ENCODE results near the gene PPP2R2B.

Gene PPP2R2B

GRCh38 chr5:146716636-146717035 is 161.9 kb downstream of the PPP2R2B start:
- TF ChIP-seq CTCF (conservative IDR thresholded peaks at IDR 0.05; ENCODE audit: low read depth, low read length) = no peak
- peak; percentile 28 for DNase-seq (ENCODE audit: low read depth)
- no peak overlapping the region for H3K4me3 ChIP-seq (ENCODE audit: low read depth, low read length)

GRCh38 chr5:146710348-146710747 is 168.2 kb downstream of the PPP2R2B start:
- no peak for TF ChIP-seq CTCF (conservative IDR thresholded peaks at IDR 0.05; ENCODE audit: low read depth, low read length)
- H3K4me3 ChIP-seq (ENCODE audit: low read depth, low read length) = no peak overlapping the region
- no peak for DNase-seq (ENCODE audit: low read depth)

- no peak for DNase-seq (ENCODE audit: low read depth)
These were observed 171.2 kb downstream of the PPP2R2B start for GRCh38 chr5:146707316-146707715.

GRCh38 chr5:146706321-146706972 is 172.1 kb downstream of the PPP2R2B start:
- H3K4me3 ChIP-seq (ENCODE audit: low read depth, low read length) = no peak overlapping the region
- no peak for TF ChIP-seq CTCF (conservative IDR thresholded peaks at IDR 0.05; ENCODE audit: low read depth, low read length)
- DNase-seq (ENCODE audit: low read depth) = no peak

More at GRCh38 chr5:146707316-146707715, 171.2 kb downstream of the PPP2R2B start:
- no peak for TF ChIP-seq CTCF (conservative IDR thresholded peaks at IDR 0.05; ENCODE audit: low read depth, low read length)
- no peak overlapping the region for H3K4me3 ChIP-seq (ENCODE audit: low read depth, low read length)

- DNase-seq (ENCODE audit: low read depth) = no peak
- TF ChIP-seq CTCF (conservative IDR thresholded peaks at IDR 0.05; ENCODE audit: low read depth, low read length) = no peak
- H3K4me3 ChIP-seq (ENCODE audit: low read depth, low read length) = no peak overlapping the region
These were observed 173.4 kb downstream of the PPP2R2B start for GRCh38 chr5:146704949-146705665.

GRCh38 chr5:146703899-146704298 is 174.7 kb downstream of the PPP2R2B start:
- DNase-seq (ENCODE audit: low read depth) = no peak
- no peak overlapping the region for H3K4me3 ChIP-seq (ENCODE audit: low read depth, low read length)
- TF ChIP-seq CTCF (conservative IDR thresholded peaks at IDR 0.05; ENCODE audit: low read depth, low read length) = no peak

- no peak overlapping the region for H3K4me3 ChIP-seq (ENCODE audit: low read depth, low read length)
- DNase-seq (ENCODE audit: low read depth) = no peak
- TF ChIP-seq CTCF (conservative IDR thresholded peaks at IDR 0.05; ENCODE audit: low read depth, low read length) = no peak
These were observed 175.1 kb downstream of the PPP2R2B start for GRCh38 chr5:146703499-146703898.
